Left renal cortex interstitium (tissue), 4 donors: Measurements from ENCODE around the gene APOLD1. TPM values are rescaled to one million over a fixed set of nuclear protein-coding genes. Genes with fewer than 3 reads are reported as not detected.
"Not testable (repeated sequence)": the region's sequence is repeated elsewhere in the genome, so short reads cannot be mapped to it uniquely, and the experiment has no call there.

ENCODE experiments used
- DNase-seq, 4 donors: peaks; one replicate each; pipeline ENCODE4 v3.0.0-alpha.2; 2013; ENCODE audit warnings: low read depth in 4 of 4, low spot score in 2 of 4, missing footprints in 1 of 4
- polyA plus RNA-seq, 4 donors: library from polyadenylated mRNA; unstranded; fragments of 120-200 nt; gene quantifications; one replicate each; pipeline ENCODE4 v1.2.1, GENCODE V29; 2013; ENCODE audit not compliant: insufficient read length in 4 of 4

The APOLD1 gene
- polyA plus RNA-seq, 4 donors = 7.4 to 14.5 (median 9.6) TPM

DNA sequence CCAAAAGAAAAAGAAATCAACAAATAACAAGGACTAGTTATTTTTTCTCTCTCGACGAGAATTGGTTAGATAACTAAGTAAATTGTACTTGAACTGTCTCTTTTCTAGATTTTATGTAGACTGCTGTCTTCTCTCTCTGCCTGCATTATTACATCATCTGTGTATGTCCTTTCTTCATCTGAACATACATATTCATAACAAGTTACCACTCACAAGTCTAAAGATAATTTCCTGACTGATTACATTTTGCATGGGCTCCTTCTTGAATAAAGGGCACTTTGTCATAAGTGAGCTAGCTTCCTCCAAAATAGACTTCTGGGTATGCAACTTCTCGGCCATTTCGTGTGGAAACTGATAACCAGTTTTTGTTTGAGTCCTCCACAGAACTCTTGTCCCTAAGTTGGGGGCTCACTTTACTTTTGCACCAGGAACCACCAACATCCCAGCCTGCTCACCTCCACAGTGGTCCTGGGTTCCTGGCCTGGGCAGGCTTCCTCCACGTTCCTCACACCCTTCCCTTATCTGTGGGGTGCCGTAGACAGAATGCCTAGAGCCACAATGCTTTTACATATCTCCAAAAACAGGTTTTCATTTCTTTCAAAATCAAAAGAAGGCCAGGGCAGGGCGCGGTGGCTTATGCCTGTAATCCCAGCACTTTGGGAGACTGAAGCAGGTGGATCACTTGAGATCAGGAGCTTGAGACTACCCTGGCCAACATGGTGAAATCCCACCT is 21.5 kb downstream of the APOLD1 start:
- no peak for DNase-seq

DNA sequence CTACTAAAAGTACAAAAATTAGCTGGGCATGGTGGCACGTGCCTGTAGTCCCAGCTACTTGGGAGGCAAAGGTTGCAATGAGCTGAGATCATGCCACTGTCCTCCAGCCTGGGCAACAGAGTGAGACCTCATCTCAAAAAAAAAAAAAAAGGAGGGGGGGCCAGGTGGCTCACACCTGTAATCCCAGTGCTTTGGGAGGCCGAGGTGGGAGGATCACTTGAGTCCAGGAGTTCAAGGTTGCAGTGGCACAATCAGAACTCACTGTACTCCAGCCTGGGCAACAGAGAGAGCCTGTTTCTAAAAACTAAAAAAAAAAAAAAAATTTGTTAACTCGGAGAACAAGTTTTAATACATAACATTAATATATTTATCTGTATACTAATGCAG is 22.1 kb downstream of the APOLD1 start:
- DNase-seq = not testable (repeated sequence)

DNA sequence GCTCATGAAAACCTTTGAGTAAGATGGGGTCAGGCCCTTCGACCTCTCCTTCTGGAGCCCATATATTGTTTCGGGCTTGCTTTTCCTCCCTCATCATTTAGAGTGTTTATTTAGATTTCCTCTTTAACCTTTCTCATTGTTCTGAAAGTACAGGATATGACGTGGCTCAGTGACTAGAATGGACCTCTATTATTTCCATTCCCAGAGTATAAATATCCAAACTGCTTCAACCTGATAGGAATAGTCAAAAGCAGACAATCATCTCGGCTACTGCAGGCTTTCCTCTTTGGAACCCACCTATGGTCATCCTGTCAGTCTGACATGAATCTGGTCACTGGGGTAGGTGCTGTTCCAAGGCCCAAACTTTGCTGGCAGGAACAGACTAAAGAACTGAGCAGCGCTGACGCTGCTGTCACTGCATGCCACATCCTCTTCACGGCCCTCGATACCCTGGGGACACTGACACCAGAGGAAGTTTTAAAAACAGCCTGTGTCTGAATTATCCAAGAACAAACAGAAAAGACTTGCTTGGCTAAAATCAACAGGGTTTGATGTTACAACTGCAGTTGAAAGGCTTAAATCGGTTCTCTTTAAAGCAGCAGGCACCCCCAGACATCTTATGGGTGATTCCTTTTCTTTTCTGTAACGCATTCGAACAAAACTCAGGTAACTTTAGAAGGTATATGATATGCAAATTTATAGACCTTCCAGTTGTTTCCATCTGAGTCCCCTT is 22.7 kb downstream of the APOLD1 start:
- DNase-seq = no peak

- DNase-seq = no peak
These were observed 25.1 kb downstream of the APOLD1 start for GRCh38 chr12:12810553-12811021.

GRCh38 chr12:12811343-12811742 is 25.9 kb downstream of the APOLD1 start:
- DNase-seq = no peak

GRCh38 chr12:12812174-12812573 is 26.7 kb downstream of the APOLD1 start:
- no peak for DNase-seq

- no peak for DNase-seq
These were observed 27.2 kb downstream of the APOLD1 start for GRCh38 chr12:12812618-12813119.

DNA sequence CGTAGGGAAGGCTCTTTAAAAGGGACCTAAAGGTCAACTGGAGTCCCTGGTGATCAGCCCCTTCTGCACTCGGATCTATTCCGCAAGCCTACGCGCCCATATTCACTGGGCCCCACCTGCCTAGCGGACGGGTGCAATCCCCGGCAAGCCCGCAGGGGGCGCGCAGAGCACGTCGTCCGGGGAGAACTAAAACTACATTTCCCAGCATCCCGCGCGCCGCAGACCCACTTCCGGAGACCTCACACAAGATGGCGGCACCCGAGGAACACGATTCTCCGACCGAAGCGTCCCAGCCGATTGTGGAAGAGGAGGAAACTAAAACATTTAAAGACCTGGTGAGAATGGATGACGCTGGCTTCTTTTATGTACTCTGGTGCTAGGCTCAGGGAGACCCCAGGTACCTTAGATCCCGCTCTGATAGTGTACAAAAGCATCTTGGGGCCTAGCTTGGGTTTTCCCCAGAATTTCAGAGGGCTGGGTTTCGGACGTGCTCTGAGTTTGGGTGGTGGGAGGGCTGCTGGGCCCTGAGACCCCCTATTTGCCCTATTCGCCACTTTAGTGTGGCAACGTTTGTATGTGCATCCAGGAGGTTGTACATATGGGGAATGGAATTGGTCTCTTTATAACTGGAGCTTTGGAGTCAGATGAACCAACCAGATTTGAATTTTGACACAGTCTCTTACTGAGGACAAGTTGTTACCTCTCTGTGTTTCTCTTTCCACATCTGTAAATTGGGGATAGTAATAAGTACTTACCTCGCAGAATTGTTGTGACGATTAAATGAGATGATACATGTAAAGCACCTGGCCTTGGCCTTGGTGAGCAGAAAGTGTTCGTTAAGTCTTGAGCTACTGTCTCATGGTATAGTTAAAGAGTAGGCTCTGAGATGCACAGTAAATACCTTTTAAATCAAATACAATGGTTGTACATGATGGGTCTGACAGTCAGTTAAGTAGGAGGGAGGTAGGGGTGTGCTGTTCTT is 28.0 kb downstream of the APOLD1 start, which contains the start of gene DDX47:
Gene DDX47, plus strand, starts transcription at position 227 of the 982 bp plus-strand sequence. Its CDS starts 22 bp downstream, at position 249.
- DNase-seq = peak in 3 of 4 donors; percentile 79 to 89 (median 87)

DNA sequence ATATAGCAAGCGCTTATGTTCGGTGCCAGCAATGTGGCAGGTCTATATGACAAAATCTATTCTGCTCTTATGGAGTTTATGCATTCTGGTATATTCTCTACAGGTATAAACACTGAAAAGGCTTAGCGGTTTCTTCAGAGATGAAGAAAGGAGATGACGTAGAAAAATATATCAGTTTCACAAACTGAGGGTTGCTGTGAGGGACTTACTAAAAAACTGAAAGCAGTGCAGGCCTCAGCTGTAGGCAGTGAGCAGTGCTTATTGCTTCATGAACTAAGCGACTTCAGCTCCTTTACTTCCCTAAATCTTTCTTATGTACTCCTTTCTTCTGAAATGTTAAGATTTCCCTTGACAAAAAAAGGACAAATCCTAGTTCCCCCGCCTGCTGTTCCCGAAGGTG is 32.2 kb downstream of the APOLD1 start:
- no peak for DNase-seq

GRCh38 chr12:12818701-12819100 is 33.2 kb downstream of the APOLD1 start:
- no peak for DNase-seq

DNA sequence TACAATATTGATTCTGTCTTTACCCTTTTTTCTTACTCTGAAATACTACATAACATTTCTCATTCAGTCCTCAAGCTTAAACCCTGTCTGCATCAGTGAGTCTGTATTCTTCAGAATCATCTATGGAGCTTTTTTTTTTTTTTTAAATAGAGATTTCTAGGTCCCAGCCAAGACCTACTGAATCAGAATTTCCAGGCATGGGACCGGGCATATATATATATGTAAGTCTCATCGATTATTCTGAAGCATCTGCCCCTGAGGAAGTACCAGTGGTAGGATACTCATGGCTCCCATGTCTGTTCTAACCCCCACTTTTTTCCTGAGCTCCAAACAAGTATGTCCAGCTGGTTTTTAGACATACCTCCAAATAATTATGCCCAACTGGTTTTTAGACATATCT is 33.8 kb downstream of the APOLD1 start:
- no peak for DNase-seq

- no peak for DNase-seq
These were observed 34.4 kb downstream of the APOLD1 start for GRCh38 chr12:12819752-12820311.

- DNase-seq = not testable (repeated sequence)
These were observed 34.9 kb downstream of the APOLD1 start for GRCh38 chr12:12820376-12820775.

DNA sequence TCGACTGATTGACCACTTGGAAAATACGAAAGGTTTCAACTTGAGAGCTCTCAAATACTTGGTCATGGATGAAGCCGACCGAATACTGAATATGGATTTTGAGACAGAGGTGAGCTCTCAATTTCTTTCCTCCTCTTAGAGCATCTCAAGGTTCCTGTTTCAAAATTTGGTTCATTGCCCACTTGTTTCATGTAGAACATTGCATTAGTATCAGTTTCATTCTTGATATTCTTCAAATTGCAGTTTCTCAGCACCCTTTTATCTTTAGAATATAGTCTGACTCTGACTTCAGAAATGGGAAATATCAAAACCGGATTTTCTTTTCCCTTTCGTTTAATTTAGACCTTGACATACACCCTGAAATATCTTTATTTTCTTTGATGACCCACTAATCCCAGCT is 36.5 kb downstream of the APOLD1 start:
- DNase-seq = no peak

DNA sequence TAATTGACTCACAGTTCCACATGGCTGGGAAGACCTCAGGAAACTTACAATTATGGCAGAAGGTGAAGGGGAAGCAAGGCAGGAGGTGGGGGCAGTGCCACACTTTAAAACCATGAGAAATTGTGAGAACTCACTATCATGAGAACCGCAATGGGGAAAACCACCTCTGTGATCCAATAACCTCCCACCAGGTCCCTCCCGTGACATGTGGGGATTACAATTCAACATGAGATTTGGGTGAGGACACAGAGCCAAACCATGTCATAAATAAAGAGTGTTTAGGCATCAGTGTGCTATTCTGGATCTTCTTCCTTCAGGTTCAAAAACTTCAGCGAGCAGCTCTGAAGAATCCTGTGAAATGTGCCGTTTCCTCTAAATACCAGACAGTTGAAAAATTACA is 37.4 kb downstream of the APOLD1 start:
- DNase-seq = no peak

GRCh38 chr12:12823300-12823699 is 37.8 kb downstream of the APOLD1 start:
- no peak for DNase-seq

- DNase-seq = no peak
These were observed 38.4 kb downstream of the APOLD1 start for GRCh38 chr12:12823811-12824210.

- DNase-seq = no peak
These were observed 50.1 kb downstream of the APOLD1 start for GRCh38 chr12:12835378-12836146.

GRCh38 chr12:12836571-12836970 is 51.1 kb downstream of the APOLD1 start:
- no peak for DNase-seq
